HG03039 (cell line): ENCODE results near the gene HSD17B12.

Experiments used
- ATAC-seq: cut with Tn5 transposase; IDR thresholded peaks from one replicate; pipeline ENCODE4 v1.9.1; 2021; ENCODE audit warnings: mild to moderate bottlenecking, moderate library complexity; ENCODE audit not compliant: unreplicated experiment

The HSD17B12 gene

DNA sequence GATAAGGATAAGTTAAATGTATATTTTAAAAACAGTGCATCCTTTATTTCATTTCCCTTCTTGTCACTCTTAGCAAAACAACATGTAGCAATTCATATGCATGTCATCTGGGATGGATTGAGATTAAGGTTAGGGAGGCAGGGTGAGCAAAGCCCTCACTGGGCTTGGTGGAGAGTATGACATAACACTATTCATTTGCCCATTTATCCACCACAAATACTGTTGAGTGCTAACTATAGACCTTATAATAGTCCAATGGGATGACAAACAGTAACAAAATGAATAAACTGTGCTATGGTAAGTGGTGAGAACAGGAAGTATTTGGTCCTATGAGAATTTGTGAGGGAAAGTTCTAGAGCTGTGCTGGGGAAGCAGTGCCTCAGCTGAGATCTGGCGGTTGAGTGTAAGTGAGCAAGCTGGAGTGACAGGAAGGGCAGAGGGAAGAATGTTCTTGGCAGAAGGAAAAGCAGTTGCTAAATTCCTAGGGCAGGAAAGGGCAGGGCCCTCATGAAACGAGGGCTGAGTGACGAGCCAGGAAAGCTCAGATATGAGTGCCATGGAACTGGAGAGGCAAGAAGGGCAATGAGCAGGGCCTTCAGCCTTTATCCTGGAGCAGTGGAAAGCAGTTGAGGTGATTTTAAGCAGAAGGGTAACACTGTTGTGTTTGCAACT, 6.7 kb downstream of the HSD17B12 start:
- no peak for ATAC-seq

GRCh38 chr11:43688394-43688793, 7.9 kb downstream of the HSD17B12 start:
- ATAC-seq = no peak

DNA sequence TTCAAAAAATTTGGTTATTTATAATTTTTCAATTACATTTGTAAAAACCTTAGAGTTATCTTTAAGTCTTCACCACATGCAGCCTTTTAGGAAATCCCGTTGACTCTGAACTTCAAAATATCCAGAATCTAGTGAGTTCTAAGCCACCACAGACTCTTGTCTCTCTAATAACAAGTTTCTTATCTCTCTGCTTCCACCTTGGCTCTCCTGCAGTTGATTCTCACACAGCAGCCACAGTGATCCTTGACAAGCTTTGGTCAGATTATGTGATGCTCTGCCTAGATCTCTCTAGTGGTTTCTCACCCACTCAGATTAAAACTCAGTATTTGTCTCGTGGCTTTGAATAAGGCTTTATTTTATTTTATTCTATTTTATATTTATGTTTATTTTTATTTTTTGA, 8.6 kb downstream of the HSD17B12 start:
- no peak for ATAC-seq

GRCh38 chr11:43690929-43691725, 10.6 kb downstream of the HSD17B12 start:
- no peak for ATAC-seq

DNA sequence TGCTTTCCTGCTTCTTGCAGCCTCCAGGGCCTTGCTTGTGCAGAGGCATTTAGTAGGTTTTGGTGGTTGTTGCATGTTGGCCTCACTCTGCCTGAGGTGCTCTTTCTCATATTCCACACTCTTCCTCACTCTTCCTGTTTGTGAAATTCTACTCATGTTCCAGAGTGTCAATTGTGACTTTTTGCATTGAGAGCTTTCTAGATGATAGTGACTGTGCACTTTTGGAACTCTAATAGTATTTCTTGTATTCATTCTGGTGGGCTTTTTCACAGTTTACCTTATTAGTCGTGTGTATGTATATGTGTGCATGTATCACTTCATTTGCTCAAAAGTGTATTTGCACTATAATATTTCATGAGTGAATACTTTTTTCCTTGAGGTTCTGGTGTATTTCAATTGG, 11.3 kb downstream of the HSD17B12 start:
- ATAC-seq = no peak

GRCh38 chr11:43693069-43693468, 12.5 kb downstream of the HSD17B12 start:
- no peak for ATAC-seq

- no peak for ATAC-seq
These were observed 13.2 kb downstream of the HSD17B12 start for GRCh38 chr11:43693731-43694130.

DNA sequence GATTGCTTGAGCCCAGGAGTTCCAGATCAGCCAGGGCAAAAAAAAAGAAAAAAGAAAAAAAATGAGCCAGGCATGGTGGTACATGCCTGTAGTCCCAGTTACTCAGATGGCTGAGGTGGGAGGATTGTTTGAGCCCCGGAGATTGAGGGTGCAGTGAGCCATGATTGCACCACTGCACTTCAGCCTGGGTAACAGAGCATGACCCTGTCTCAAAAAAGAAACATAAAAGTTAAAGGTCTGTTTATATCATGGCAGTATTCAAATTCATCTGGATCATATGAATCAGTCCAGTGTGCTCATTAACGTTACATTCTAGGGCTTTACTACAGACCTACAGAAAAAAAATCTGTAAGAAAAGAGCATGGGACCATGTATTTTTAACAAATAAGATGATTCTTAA, 13.9 kb downstream of the HSD17B12 start:
- ATAC-seq = no peak

- no peak for ATAC-seq
These were observed 17.1 kb downstream of the HSD17B12 start for GRCh38 chr11:43697679-43698078.

DNA sequence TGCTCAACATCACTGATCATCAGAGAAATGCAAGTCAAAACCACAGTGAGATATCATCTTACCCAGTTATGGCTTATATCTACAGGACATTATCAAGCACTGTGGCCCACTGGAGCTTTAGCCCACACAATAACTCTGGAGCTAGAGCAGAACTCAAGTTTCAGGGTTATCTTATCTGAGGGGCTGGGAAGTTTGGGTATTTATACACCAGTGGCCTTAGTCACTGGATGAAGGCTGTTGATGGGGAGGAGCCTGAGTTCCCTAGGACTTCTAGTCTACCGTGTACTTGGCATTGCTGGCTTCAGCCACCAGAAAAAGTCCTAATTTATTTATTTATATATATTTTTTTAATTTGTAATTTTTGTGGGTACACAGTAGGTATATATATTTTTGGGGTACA, 19.3 kb downstream of the HSD17B12 start:
- ATAC-seq = no peak

- no peak for ATAC-seq
These were observed 26.1 kb downstream of the HSD17B12 start for GRCh38 chr11:43706631-43707030.

DNA sequence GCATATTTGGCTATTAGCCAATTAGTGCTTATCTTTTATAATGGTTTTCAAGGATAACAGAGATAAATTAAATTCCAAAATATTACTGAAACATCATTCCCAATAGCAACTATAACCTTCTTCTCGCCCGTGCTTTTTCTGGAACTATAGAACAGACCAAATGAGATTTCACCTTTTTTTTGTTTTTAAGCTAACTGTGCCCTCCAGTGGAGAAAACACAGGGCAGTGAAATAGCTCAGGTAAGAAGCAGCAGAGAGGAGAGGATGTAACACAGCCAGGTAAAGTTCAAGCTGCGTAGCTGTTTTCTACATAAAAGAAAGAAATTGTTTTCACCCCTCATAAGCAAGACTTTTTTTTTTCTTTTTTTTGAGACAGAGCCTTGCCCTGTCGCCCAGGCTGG, 28.2 kb downstream of the HSD17B12 start:
- no peak for ATAC-seq

- ATAC-seq = no peak
These were observed 29.2 kb downstream of the HSD17B12 start for GRCh38 chr11:43709689-43710088.

- ATAC-seq = no peak
These were observed 32.1 kb downstream of the HSD17B12 start for GRCh38 chr11:43712676-43713075.

DNA sequence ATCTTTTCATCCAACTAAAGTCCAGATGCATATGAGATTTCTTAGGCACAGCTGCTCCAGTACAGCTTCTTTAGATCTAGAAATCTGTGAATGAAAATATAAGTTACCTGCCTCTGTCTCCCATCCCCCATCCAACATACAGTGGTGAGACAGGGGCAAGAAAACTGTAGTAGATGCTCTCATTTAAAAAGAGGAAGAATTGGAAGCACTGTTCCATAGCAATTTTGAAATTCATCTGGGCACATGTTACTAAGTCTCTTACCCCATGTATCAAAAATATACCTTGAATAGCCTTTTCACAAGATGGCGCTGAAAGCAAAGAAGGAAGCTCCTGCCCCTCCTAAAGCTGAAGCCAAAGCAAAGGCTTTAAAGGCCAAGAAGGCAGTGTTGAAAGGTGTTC, 37.8 kb downstream of the HSD17B12 start:
- no peak for ATAC-seq

DNA sequence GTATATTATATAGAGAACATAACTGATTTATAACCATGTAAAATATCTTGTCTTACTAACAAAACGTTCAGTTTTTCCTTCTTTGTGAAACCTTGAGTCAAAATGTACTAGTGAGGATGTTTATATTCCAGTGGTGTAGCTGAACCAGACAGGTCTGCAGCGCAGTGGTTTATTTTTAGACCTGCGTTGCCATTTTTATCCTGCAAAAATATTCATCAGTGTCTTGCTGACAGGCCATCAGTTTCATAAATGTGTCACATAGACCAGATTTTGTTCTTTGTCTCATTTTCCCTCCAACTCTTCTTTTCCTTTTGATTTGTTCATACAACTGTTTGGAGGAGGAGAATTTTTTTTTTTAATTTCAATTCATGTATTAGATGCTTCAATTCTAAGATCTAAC, 43.1 kb downstream of the HSD17B12 start:
- no peak for ATAC-seq

GRCh38 chr11:43732225-43732624, 51.7 kb downstream of the HSD17B12 start:
- no peak for ATAC-seq

- no peak for ATAC-seq
These were observed 53.7 kb downstream of the HSD17B12 start for GRCh38 chr11:43734256-43734655.

DNA sequence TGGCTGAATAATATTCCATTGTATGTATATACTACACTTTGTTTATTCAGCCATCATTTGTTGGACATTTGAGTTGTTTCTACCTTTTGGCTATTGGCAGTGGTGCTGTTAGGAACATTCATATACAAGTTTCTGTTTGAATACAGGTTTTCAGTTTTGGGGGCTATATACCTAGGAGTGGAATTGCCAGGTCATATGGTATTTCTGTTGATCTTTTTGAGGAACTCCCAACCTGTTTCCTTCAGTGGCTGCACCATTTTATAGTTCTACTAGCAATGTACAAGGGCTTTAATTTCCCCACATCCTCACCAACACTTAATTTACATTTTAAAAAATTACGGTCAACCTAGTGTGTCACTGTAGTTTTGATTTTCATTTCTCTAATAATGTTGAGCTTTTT, 54.6 kb downstream of the HSD17B12 start:
- no peak for ATAC-seq

DNA sequence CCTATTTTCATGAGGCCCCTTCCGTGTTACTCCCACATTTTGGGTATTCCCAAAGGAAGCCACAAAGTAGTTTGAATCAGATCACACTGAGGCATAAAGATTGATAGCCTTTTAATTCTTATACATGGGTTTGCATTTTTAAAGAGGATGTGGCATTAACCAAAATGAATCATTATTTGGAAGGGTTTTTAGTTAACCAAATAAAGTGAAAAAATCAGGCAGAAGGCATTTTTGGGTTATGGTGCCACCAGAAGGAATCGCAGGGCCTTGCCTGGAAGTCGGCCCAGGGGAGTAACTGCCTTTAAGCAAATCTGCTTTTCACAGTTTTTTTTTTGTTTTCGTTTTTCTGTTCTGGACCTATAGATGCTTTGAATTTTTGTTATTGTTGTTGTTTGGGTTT, 55.4 kb downstream of the HSD17B12 start:
- ATAC-seq = no peak

DNA sequence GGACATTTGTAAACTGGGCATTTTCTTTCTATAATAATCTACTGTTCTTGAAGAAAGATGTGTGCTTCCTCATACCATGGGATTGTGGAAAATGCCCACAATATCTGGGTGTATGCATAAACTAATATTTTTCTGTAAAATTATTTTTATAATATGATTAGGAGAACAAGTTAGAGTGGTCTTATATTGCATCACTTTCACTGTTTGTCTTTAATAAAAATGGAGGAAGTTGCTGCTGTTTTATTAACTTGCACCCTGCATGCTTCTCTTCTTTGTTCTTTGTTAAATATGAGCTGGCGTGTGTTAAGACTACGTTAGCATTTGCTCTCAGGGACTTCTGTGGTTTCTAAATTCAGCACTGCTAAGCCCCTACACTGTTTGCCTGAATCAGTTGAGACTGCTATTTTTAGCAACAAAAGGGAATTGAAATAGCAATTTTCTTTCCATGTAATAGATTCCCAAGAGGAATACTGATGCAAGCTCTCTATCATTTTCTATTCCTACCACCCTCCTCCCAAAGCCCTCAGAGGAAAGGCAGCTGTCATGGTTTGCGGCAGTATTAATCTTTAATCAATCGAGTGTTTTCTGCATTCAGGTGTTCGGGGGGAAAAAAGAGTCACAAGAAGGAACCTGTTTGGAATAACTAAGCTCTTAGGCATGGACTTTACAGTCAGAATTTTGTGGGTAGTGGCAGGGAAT, 56.1 kb downstream of the HSD17B12 start:
- ATAC-seq = no peak

- no peak for ATAC-seq
These were observed 56.7 kb downstream of the HSD17B12 start for GRCh38 chr11:43737201-43737590.
